GM12801 (cell line): ENCODE data around the gene NKAPL.

Source experiments
- CTCF ChIP-seq: IDR thresholded peaks from one replicate; pipeline ENCODE4 v1.5.1; 2011; ENCODE audit warnings: control low read depth; ENCODE audit not compliant: insufficient read length; ENCODE audit errors: extremely low read depth

NKAPL gene

GRCh38 chr6:28252009-28252975 is 6.8 kb upstream of the NKAPL start, which contains the start of gene ZKSCAN4:
Gene ZKSCAN4, minus strand, starts transcription at chr6:28252269. Its CDS starts 289 bp downstream, at chr6:28251980.
- TF ChIP-seq CTCF: no peak

GRCh38 chr6:28254121-28254519 is 5.0 kb upstream of the NKAPL start:
- TF ChIP-seq CTCF: no peak

GRCh38 chr6:28257042-28257441 is 2.1 kb upstream of the NKAPL start:
- TF ChIP-seq CTCF: no peak

GRCh38 chr6:28263922-28264321 is 4.8 kb downstream of the NKAPL start:
- no peak for TF ChIP-seq CTCF

- TF ChIP-seq CTCF: no peak
These were observed 5.8 kb downstream of the NKAPL start for GRCh38 chr6:28264834-28265401.

GRCh38 chr6:28266563-28266961 is 7.5 kb downstream of the NKAPL start:
- no peak for TF ChIP-seq CTCF

GRCh38 chr6:28266962-28267694 is 8.0 kb downstream of the NKAPL start, which contains the start of gene ZSCAN26:
Gene ZSCAN26, plus strand, starts transcription at chr6:28267143. Its CDS starts 4,777 bp downstream, at chr6:28271920.
- no peak for TF ChIP-seq CTCF
